ENCODE data around the gene OPN1MW. TPM values are rescaled to one million over a fixed set of nuclear protein-coding genes. Genes with fewer than 3 reads are reported as not detected.
"Not testable (repeated sequence)": the region's sequence is repeated elsewhere in the genome, so short reads cannot be mapped to it uniquely, and the experiment has no call there.

The OPN1MW gene
- total RNA-seq, 2 experiments from 2014 or later: not detected

DNA sequence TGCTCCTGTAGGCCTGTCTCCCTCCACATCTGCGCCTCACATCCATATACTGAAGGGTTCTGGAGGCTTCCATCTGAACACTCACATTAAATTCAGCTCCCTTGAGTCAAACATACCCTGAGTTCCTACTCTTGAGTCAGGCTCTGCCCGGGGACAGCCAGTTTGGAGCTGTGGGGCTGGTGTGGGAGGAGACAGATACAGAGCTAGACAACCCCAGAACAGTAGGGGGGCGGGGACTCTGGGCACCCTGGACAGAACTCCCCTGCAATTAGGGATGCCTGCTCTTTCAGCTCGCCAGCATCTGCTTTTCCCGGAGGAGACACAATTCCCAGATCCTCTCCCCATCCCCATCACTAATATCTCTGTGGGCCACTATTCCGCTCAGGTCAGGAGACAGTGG lies 42.9 kb downstream of the OPN1MW start:
- H3K36me3 Mint-ChIP-seq; CTCF ChIA-PET; POLR2A ChIA-PET; H3K4me1 Mint-ChIP-seq (ENCODE audit: low read depth); intact Hi-C loops (cut with micrococcal nuclease); DNase-seq; H3K27me3 Mint-ChIP-seq; H3K9me3 Mint-ChIP-seq; H3K27ac Mint-ChIP-seq; H3K4me3 Mint-ChIP-seq: not testable (repeated sequence)

DNA sequence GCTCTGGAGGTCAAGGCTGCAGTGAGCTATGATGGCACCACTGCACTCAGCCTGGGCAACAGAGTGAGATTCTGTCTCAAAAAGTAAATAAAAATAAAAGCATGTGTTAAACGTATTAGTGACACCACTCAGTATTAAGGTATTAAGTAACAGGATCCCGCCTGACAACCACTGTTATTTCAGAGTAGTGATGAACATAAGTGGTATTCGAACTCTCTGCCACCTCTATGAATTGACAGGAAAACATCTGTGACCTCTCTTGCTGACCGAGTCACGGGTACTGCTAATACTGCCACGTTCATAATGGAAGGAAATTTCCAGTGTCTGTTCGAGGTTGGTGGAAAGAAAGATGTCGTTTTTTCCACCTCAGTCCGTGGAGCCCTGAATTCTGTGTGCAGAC lies 44.3 kb downstream of the OPN1MW start:
- H3K36me3 Mint-ChIP-seq; H3K27me3 Mint-ChIP-seq; H3K4me3 Mint-ChIP-seq; DNase-seq; H3K27ac Mint-ChIP-seq; H3K9me3 Mint-ChIP-seq; H3K4me1 Mint-ChIP-seq (ENCODE audit: low read depth); POLR2A ChIA-PET; CTCF ChIA-PET; intact Hi-C loops (cut with micrococcal nuclease): not testable (repeated sequence)

- DNase-seq; CTCF ChIA-PET; H3K27me3 Mint-ChIP-seq; H3K9me3 Mint-ChIP-seq; H3K27ac Mint-ChIP-seq; intact Hi-C loops (cut with micrococcal nuclease); H3K4me1 Mint-ChIP-seq (ENCODE audit: low read depth); POLR2A ChIA-PET; H3K36me3 Mint-ChIP-seq; H3K4me3 Mint-ChIP-seq: not testable (repeated sequence)
These were observed 49.0 kb downstream of the OPN1MW start for GRCh38 chrX:154231443-154231842.

DNA sequence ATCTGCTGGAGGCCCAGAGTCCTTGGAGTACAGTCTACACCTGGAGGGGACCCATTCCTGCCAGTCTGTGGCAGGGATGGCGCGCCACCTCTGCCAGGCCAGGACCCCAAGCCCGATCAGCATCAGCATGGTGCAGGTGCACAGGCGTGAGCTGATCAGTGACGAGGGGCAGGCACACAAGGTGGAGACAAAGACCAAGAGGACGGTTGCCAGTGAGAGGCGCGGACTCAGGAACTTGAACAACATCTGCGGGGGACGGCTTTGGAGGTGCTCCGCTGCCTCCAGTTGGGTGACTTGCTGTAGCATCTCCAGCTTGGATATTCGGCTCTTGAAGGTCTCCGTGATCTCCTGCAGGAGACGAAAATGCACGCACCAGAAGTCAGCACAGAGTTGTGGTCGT lies 51.2 kb downstream of the OPN1MW start:
- POLR2A ChIA-PET; H3K36me3 Mint-ChIP-seq; intact Hi-C loops (cut with micrococcal nuclease); H3K27ac Mint-ChIP-seq; CTCF ChIA-PET; H3K4me1 Mint-ChIP-seq (ENCODE audit: low read depth); DNase-seq; H3K4me3 Mint-ChIP-seq; H3K27me3 Mint-ChIP-seq; H3K9me3 Mint-ChIP-seq: not testable (repeated sequence)

DNA sequence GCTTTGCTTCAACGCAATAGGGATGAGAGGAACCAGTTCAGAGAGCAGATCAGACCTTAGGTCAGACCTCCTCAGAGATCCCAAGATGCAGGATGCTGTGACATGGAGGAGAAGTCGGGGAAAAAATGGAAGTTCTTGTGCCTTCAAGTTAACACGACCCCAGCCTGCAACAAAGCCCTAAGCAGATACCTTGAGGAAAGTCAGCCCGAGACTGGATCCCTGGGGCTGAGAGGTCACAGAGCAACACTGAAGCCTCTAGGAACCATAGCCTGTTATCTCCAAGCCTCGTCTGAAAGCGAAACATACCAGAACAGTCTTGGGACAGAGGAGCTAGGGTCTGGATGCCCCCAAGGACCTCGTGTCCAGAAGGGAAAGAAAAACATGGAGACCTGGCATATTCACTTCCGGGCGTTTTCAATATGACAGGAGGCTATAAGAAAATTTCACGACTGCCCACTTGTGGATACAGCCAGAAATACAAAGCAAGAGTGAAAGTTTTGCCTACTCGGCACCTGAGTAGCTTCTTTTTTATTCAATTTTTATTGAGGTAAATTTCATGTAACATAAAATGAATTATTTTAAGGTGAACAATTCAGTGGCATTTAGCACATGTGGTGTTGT lies 56.7 kb downstream of the OPN1MW start:
- DNase-seq; H3K4me1 Mint-ChIP-seq (ENCODE audit: low read depth); H3K9me3 Mint-ChIP-seq; H3K27ac Mint-ChIP-seq; H3K36me3 Mint-ChIP-seq; H3K27me3 Mint-ChIP-seq; POLR2A ChIA-PET; CTCF ChIA-PET; intact Hi-C loops (cut with micrococcal nuclease); H3K4me3 Mint-ChIP-seq: not testable (repeated sequence)

GRCh38 chrX:154239982-154240503 lies 57.6 kb downstream of the OPN1MW start:
- intact Hi-C loops (cut with micrococcal nuclease); DNase-seq; H3K27me3 Mint-ChIP-seq; H3K9me3 Mint-ChIP-seq; POLR2A ChIA-PET; H3K4me3 Mint-ChIP-seq; H3K36me3 Mint-ChIP-seq; H3K4me1 Mint-ChIP-seq (ENCODE audit: low read depth); H3K27ac Mint-ChIP-seq; CTCF ChIA-PET: not testable (repeated sequence)

Other genes with a start within 250 kb of the OPN1MW start
- 100 to 1,000 TPM; 106 to 115 TPM for gene NAA10, start 247.6 kb upstream of the OPN1MW start, total RNA-seq
- gene RENBP, start 238.0 kb upstream of the OPN1MW start, total RNA-seq: 1 to 10 TPM; 8.2 to 8.4 TPM
- gene HCFC1, start 210.8 kb upstream of the OPN1MW start, total RNA-seq: 10 to 100 TPM; 90.4 to 93.0 TPM
- gene TMEM187, start 209.8 kb upstream of the OPN1MW start, total RNA-seq: 1 to 10 TPM; 8.6 to 9.1 TPM
- gene IRAK1, start 162.7 kb upstream of the OPN1MW start, total RNA-seq: 100 to 1,000 TPM in 1 of 2 experiments, 10 to 100 TPM in 1; 99.6 to 106 TPM
- gene MECP2, start 84.9 kb upstream of the OPN1MW start, total RNA-seq: 10 to 100 TPM; 50.8 to 51.0 TPM
- gene OPN1LW, start 38.4 kb upstream of the OPN1MW start, total RNA-seq: not detected
- not detected for gene OPN1MW2, start 37.2 kb downstream of the OPN1MW start, total RNA-seq
- gene OPN1MW3, start 75.0 kb downstream of the OPN1MW start, total RNA-seq: not detected
- gene TEX28, start 112.5 kb downstream of the OPN1MW start, total RNA-seq: not detected
- gene TKTL1, start 113.2 kb downstream of the OPN1MW start, total RNA-seq: under 1 TPM; 0.15 to 0.21 TPM
- gene FLNA, start 192.0 kb downstream of the OPN1MW start, total RNA-seq: 1,000 to 10,000 TPM; 1,023 to 1,032 TPM
- 10 to 100 TPM; 75.8 to 79.1 TPM for gene EMD, start 196.7 kb downstream of the OPN1MW start, total RNA-seq
- gene RPL10, start 215.8 kb downstream of the OPN1MW start, total RNA-seq: 1,000 to 10,000 TPM; 3,597 to 3,654 TPM
- 10 to 100 TPM; 12.5 to 13.3 TPM for gene DNASE1L1, start 226.7 kb downstream of the OPN1MW start, total RNA-seq
- gene TAFAZZIN, start 228.9 kb downstream of the OPN1MW start, total RNA-seq: 10 to 100 TPM; 58.6 to 66.4 TPM
- 10 to 100 TPM; 30.8 to 31.6 TPM for gene ATP6AP1, start 246.1 kb downstream of the OPN1MW start, total RNA-seq